ENCODE results near the gene PPM1A.
A peak's percentile ranks its signal among the peaks of the same experiment; 100 is the strongest.

PPM1A gene

DNA sequence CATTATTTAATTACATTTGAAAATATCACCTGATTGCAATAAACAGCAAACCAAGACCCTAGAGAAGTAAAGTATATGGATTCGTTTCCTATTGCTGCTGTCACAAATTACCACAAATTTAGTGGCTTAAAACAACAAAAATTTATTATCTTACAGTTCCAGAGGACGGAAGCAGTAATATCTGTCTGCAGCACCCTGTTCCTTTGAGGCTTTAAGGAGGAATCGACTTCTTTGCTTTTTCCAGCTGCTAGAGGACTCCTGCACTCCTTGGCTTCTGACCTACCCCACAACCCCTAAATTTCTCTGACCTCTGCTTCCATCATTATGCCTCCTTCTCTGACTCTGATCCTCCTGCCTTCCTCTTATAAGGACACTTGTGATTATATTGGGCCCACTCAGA lies 23.8 kb upstream of the PPM1A start:
- Histone ChIP-seq H4K20me1 (ENCODE audit: insufficient read depth, low read length) (no peaks in the 10 kb centered on the region), H3K4me3 (ENCODE audit: low read depth, low read length, poor library complexity, severe bottlenecking) (no peak overlapping the region), H2AFZ (ENCODE audit: low read length) (no peak overlapping the region), H3F3A (ENCODE audit: insufficient read depth, low read length) (no peaks in the 10 kb centered on the region), H3K79me2 (ENCODE audit: insufficient read depth, low read length) (no peaks in the 10 kb centered on the region), H3K27ac (ENCODE audit: low read depth, low read length, poor library complexity, severe bottlenecking) (no peak overlapping the region), H3K4me1 (ENCODE audit: insufficient read depth, low read length, severe bottlenecking) (peaks cover 19% of the 10 kb centered on the region), H3K9me2 (ENCODE audit: low read depth, low read length) (no peaks in the 10 kb centered on the region), H3K9ac (ENCODE audit: low read length) (no peak overlapping the region), H3K4me2 (ENCODE audit: low read length) (no peak overlapping the region), H3K9me3 (ENCODE audit: low read length) (no peaks in the 10 kb centered on the region), H3K36me3 (ENCODE audit: insufficient read depth, low read length) (no peaks in the 10 kb centered on the region), H3K27me3 (ENCODE audit: insufficient read depth, low read length) (no peaks in the 10 kb centered on the region)
- TF ChIP-seq, protein P1, sequence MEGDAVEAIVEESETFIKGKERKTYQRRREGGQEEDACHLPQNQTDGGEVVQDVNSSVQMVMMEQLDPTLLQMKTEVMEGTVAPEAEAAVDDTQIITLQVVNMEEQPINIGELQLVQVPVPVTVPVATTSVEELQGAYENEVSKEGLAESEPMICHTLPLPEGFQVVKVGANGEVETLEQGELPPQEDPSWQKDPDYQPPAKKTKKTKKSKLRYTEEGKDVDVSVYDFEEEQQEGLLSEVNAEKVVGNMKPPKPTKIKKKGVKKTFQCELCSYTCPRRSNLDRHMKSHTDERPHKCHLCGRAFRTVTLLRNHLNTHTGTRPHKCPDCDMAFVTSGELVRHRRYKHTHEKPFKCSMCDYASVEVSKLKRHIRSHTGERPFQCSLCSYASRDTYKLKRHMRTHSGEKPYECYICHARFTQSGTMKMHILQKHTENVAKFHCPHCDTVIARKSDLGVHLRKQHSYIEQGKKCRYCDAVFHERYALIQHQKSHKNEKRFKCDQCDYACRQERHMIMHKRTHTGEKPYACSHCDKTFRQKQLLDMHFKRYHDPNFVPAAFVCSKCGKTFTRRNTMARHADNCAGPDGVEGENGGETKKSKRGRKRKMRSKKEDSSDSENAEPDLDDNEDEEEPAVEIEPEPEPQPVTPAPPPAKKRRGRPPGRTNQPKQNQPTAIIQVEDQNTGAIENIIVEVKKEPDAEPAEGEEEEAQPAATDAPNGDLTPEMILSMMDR (IDR thresholded peaks at IDR 0.05; ENCODE audit: low read length), result no peak
- no peak for TF ChIP-seq EZH2 (IDR thresholded peaks at IDR 0.05; ENCODE audit: borderline replicate concordance, low read length)

DNA sequence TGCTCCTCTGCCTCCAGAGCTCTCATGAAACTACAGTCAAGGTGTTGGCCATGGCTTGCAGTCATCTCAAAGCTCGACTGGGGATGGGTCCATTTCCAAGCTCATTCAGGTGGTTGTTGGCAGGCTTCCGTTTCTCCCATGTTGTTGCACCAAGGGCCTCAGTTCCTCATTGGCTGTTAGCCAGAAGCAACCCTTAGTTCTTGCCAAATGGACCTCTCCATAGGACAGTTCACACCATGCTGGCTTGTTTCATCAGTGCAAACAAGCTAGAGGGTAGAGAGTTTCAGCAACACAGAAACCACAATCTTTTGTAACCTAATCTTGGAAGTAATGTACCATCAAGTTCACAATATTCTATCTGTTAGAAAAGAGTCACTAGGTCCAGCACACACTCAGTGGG lies 22.7 kb upstream of the PPM1A start:
- Histone ChIP-seq H3K4me3 (ENCODE audit: low read depth, low read length, poor library complexity, severe bottlenecking) (no peak overlapping the region), H3K27ac (ENCODE audit: low read depth, low read length, poor library complexity, severe bottlenecking) (no peak overlapping the region), H4K20me1 (ENCODE audit: insufficient read depth, low read length) (no peaks in the 10 kb centered on the region), H3K9me3 (ENCODE audit: low read length) (no peaks in the 10 kb centered on the region), H3K4me1 (ENCODE audit: insufficient read depth, low read length, severe bottlenecking) (peaks cover 9% of the 10 kb centered on the region), H3K9me2 (ENCODE audit: low read depth, low read length) (no peaks in the 10 kb centered on the region), H3F3A (ENCODE audit: insufficient read depth, low read length) (no peaks in the 10 kb centered on the region), H3K9ac (ENCODE audit: low read length) (no peak overlapping the region), H3K4me2 (ENCODE audit: low read length) (no peak overlapping the region), H2AFZ (ENCODE audit: low read length) (no peak overlapping the region), H3K79me2 (ENCODE audit: insufficient read depth, low read length) (no peaks in the 10 kb centered on the region), H3K27me3 (ENCODE audit: insufficient read depth, low read length) (no peaks in the 10 kb centered on the region), H3K36me3 (ENCODE audit: insufficient read depth, low read length) (no peaks in the 10 kb centered on the region)
- TF ChIP-seq, protein P1 (IDR thresholded peaks at IDR 0.05; ENCODE audit: low read length), result no peak
- no peak for TF ChIP-seq EZH2 (IDR thresholded peaks at IDR 0.05; ENCODE audit: borderline replicate concordance, low read length)

DNA sequence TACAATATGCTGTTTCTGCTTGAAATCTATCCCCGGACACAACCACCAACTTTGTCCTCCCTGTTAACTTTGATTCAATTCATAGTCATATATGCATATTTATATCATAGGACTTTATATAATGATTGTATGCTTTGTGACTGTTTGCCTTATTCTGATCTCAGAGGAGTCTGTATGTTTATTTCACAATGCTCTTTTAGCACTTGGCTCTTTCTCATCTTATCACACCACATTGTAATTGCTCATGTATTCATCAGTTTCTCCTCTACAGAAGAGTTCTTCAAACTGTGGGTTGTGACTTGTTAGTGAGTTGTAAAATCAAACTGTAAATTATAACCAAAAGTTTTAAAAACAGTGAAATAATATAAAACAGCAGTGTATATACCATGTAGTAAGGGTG lies 21.7 kb upstream of the PPM1A start:
- H3K79me2 ChIP-seq (ENCODE audit: insufficient read depth, low read length), result no peaks in the 10 kb centered on the region
- no peaks in the 10 kb centered on the region for H3K27me3 ChIP-seq (ENCODE audit: insufficient read depth, low read length)
- no peak overlapping the region for H3K4me3 ChIP-seq (ENCODE audit: low read depth, low read length, poor library complexity, severe bottlenecking)
- peak overlapping the region; percentile 30; the same call in 1 of the 2 replicates for H2AFZ ChIP-seq (ENCODE audit: low read length)
- no peak for TF ChIP-seq EZH2 (IDR thresholded peaks at IDR 0.05; ENCODE audit: borderline replicate concordance, low read length)
- H3K9me3 ChIP-seq (ENCODE audit: low read length), result peaks cover 5% of the 10 kb centered on the region
- peaks cover 6% of the 10 kb centered on the region for H3K4me1 ChIP-seq (ENCODE audit: insufficient read depth, low read length, severe bottlenecking)
- H4K20me1 ChIP-seq (ENCODE audit: insufficient read depth, low read length), result no peaks in the 10 kb centered on the region
- H3K9me2 ChIP-seq (ENCODE audit: low read depth, low read length), result no peaks in the 10 kb centered on the region
- no peak overlapping the region for H3K4me2 ChIP-seq (ENCODE audit: low read length)
- no peak overlapping the region for H3K27ac ChIP-seq (ENCODE audit: low read depth, low read length, poor library complexity, severe bottlenecking)
- H3F3A ChIP-seq (ENCODE audit: insufficient read depth, low read length), result no peaks in the 10 kb centered on the region
- H3K9ac ChIP-seq (ENCODE audit: low read length), result no peak overlapping the region
- no peaks in the 10 kb centered on the region for H3K36me3 ChIP-seq (ENCODE audit: insufficient read depth, low read length)

DNA sequence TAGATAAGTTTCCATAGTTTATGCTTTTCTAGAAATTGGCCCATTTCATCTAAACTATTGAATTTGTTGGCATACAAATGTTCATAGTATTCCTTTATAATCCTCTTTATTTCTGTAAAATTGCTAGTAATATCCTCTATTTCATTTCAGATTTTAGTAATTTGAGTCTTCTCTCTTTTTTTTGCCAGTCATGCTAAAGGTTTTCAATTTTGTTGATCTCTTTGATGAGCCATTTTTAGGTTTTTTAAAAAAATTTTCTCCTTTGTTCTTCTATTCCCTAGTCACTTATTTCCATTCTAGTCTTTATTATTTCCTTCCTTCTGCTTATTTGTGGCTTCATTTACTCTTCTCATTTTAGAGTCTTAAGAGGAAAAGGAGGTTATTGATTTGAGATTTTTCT lies 19.4 kb upstream of the PPM1A start:
- Histone ChIP-seq H3K36me3 (ENCODE audit: insufficient read depth, low read length) (no peaks in the 10 kb centered on the region), H3K9ac (ENCODE audit: low read length) (no peak overlapping the region), H3K27ac (ENCODE audit: low read depth, low read length, poor library complexity, severe bottlenecking) (no peak overlapping the region), H3K4me1 (ENCODE audit: insufficient read depth, low read length, severe bottlenecking) (no peaks in the 10 kb centered on the region), H3K4me3 (ENCODE audit: low read depth, low read length, poor library complexity, severe bottlenecking) (no peak overlapping the region), H2AFZ (ENCODE audit: low read length) (no peak overlapping the region), H3K79me2 (ENCODE audit: insufficient read depth, low read length) (no peaks in the 10 kb centered on the region), H3K9me3 (ENCODE audit: low read length) (peaks cover 13% of the 10 kb centered on the region), H3F3A (ENCODE audit: insufficient read depth, low read length) (no peaks in the 10 kb centered on the region), H4K20me1 (ENCODE audit: insufficient read depth, low read length) (no peaks in the 10 kb centered on the region), H3K27me3 (ENCODE audit: insufficient read depth, low read length) (no peaks in the 10 kb centered on the region), H3K4me2 (ENCODE audit: low read length) (no peak overlapping the region), H3K9me2 (ENCODE audit: low read depth, low read length) (no peaks in the 10 kb centered on the region)
- TF ChIP-seq EZH2 (IDR thresholded peaks at IDR 0.05; ENCODE audit: borderline replicate concordance, low read length), result no peak
- TF ChIP-seq, protein P1 (IDR thresholded peaks at IDR 0.05; ENCODE audit: low read length), result no peak

Data from OCI-LY1 (cell line).